ENCODE measurements around the gene ESRRB. TPM values are rescaled to one million over a fixed set of nuclear protein-coding genes. Genes with fewer than 3 reads are reported as not detected.

The ESRRB gene
- total RNA-seq, 1 donor from 2014 or later = not detected

- Mint-ChIP-seq H3K27me3 (ENCODE audit: unreplicated experiment) (peaks cover 3% of the 10 kb centered on the region), H3K4me3 (ENCODE audit: unreplicated experiment) (no peak overlapping the region), H3K9me3 (ENCODE audit: unreplicated experiment) (no peaks in the 10 kb centered on the region), H3K36me3 (ENCODE audit: unreplicated experiment) (no peaks in the 10 kb centered on the region), H3K4me1 (ENCODE audit: unreplicated experiment) (no peaks in the 10 kb centered on the region), H3K27ac (ENCODE audit: unreplicated experiment) (no peak overlapping the region)
- no peak for DNase-seq (ENCODE audit: extremely low spot score, unreplicated experiment)
- no peak for TF ChIP-seq CTCF (IDR thresholded peaks at IDR 0.05)
Observed at GRCh38 chr14:76550534-76550933, 174.6 kb downstream of the ESRRB start.

GRCh38 chr14:76551116-76551515, 175.2 kb downstream of the ESRRB start:
- H3K4me1 Mint-ChIP-seq (ENCODE audit: unreplicated experiment) = no peaks in the 10 kb centered on the region
- H3K36me3 Mint-ChIP-seq (ENCODE audit: unreplicated experiment) = no peaks in the 10 kb centered on the region
- no peak for DNase-seq (ENCODE audit: extremely low spot score, unreplicated experiment)
- no peak overlapping the region for H3K27ac Mint-ChIP-seq (ENCODE audit: unreplicated experiment)
- TF ChIP-seq CTCF (IDR thresholded peaks at IDR 0.05) = no peak
- H3K9me3 Mint-ChIP-seq (ENCODE audit: unreplicated experiment) = no peaks in the 10 kb centered on the region
- H3K4me3 Mint-ChIP-seq (ENCODE audit: unreplicated experiment) = no peak overlapping the region
- H3K27me3 Mint-ChIP-seq (ENCODE audit: unreplicated experiment) = peaks cover 3% of the 10 kb centered on the region

Other genes starting within 250 kb of the ESRRB start
- 61.0 and 62.0 TPM in 2 replicates for gene GPATCH2L, start 224.2 kb upstream of the ESRRB start, total RNA-seq

Measured in osteocyte (in vitro differentiated cells).